GM12801 (cell line): ENCODE results near the gene TRH.

Experiments used
- CTCF ChIP-seq: IDR thresholded peaks from one replicate; pipeline ENCODE4 v1.5.1; 2011; ENCODE audit warnings: control low read depth; ENCODE audit not compliant: insufficient read length; ENCODE audit errors: extremely low read depth

The TRH gene

DNA sequence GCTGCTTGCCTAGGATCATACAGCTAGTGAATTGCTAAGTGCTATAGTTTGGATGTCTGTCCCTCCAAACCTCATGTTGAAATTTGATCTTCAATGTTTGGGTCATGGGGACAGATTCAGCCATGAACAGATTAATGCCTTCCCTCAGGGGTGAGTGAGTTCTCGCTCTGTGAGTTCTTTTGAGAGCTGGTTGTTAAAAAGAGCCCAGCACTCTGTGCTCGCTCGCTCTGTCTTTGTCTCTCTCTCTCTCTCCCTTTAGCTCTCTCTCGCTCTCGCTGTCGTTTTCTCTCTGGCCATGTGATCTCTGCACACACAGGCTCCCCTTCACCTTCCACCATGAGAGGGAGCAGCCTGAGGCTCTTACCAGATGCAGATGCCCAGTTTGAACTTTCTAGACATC lies 14.9 kb downstream of the TRH start:
- no peak for TF ChIP-seq CTCF

DNA sequence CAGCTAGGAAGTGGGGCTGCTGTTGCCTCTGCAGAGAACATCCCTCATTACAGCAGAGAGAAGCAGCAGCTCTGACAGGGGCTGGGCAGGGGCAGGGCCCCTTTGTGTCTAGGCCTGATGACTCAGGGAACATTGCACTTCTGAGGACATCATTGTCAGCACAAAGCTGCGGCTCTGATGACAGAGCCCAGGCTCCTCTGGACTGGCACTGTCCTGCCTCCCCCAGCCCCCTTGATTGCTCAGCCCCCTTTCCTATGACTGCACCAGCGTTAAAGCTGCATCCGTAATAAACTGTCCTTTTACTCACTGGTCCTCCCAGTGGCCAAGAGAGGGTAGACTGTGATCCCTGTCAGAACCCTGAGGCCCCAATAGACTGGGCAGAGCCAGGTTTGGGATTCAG lies 18.3 kb downstream of the TRH start:
- no peak for TF ChIP-seq CTCF

DNA sequence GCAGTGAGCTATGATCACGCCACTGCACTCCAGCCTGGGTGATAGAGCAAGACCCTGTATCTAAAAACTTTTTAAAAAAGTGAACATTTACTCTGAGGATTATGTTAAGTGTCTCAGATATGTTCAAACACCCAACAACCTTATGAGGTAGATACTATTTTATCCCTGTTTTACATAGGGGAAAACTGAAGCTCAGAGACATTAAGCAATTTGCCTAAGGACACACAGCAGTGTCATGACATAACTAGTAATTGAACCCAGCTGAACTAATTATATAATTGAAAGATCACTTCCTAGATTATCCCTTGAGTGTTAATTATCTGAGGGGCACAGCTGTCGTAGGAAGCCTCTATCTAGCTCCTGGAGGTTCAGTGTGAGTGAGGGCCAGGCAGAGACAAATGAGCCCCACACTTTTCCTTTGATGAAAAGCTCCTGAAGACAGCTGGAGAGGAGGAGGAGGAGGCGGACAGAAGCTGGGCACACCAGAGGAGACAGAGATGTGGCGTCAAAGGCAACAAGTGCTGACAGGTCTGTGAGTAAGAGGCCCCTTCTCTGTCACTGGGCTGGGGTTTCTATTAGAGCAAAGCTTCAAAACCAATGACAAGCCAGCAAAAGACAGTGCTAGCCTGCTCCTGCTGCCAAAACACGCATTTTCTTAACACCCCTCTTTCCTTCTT lies 20.5 kb downstream of the TRH start:
- no peak for TF ChIP-seq CTCF

- TF ChIP-seq CTCF: no peak
Observed at GRCh38 chr3:129996073-129996472, 21.6 kb downstream of the TRH start.

- no peak for TF ChIP-seq CTCF
Observed at GRCh38 chr3:130010556-130010955, 36.0 kb downstream of the TRH start.

GRCh38 chr3:130014526-130014925 lies 40.0 kb downstream of the TRH start:
- TF ChIP-seq CTCF: no peak
